ENCODE data around the gene PTGES3L. TPM values are rescaled to one million over a fixed set of nuclear protein-coding genes. Genes with fewer than 3 reads are reported as not detected.
"Not testable (repeated sequence)": the region's sequence is repeated elsewhere in the genome, so short reads cannot be mapped to it uniquely, and the experiment has no call there.

Gene PTGES3L
- total RNA-seq, 1 donor from 2014 or later, result 51.0 TPM

DNA sequence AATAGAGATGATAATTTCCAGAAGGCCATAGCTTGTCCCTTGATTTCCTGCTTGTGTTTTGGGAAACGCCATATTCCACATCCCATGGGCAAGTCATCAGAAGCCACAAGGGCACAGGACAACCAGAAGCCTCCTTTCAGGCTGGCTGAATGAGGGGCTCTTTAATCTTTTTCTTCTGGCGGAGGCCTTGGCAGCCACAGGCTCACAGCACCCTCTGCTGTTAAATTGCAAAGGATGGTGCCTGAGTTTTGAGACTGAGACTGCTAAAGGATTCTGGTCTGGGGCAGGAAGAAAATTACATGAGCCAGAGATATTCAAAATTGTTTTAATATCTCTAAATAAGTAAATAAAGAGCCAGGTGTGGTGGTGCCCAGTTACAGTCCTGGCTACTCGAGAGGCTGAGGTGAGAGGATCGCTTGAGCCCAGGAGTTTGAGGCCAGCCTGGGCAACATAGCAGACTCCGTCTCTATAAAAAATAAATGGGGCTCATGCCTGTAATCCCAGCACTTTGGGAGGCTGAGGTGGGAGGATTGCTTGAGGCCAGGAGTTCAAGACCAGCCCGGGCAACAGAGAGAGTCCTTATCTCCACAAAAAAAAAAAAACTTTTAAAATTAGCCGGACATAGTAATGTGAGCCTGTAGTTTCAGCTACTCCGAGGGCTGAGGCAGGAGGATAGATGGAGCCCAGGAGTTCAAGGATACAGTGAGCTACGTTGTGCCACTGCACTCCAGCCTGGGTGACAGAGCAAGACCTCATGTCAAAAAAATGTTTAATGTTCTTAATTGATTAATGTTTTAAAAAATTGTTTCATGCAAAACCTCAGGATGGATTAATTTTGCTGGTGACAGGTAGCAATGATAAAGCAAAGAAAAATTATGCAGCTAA lies 41.9 kb downstream of the PTGES3L start:
- DNase-seq (ENCODE audit: missing footprints) (no peak), ATAC-seq (peak; percentile 65)
- intact Hi-C loops (cut with DNase I), result loop anchor here (1.0 kb wide), 1 partner anchor 95 kb away; no protein-coding TSS in a partner anchor

DNA sequence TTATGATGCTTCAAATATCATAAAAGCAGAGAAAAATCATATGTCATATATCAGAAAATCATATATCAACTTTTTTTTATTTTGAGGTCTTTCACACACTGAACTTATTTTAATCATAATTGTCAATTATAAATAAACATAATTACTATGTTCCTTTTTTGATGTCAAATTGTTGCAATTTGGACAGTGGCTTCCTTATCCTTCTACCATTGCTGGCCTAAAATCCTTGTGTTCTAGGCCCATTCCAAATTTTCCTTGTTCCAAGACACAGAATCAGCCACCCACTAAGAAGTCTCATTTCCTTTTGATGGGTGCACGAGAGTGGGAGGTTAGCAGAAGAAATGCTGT lies 50.4 kb downstream of the PTGES3L start:
- DNase-seq (ENCODE audit: missing footprints) (no peak), ATAC-seq (no peak)
- intact Hi-C loops (cut with DNase I), result loop anchor here (2.0 kb wide), 1 partner anchor 87 kb away; no protein-coding TSS in a partner anchor

- DNase-seq (ENCODE audit: missing footprints), result no peak
- peak; percentile 90 for ATAC-seq
- intact Hi-C loops (cut with DNase I), result loop anchor here (2.0 kb wide), 1 partner anchor 86 kb away; no protein-coding TSS in a partner anchor
Measured at GRCh38 chr17:42928714-42929496, 51.0 kb downstream of the PTGES3L start.

- no peak for ATAC-seq
- DNase-seq (ENCODE audit: missing footprints), result no peak
- intact Hi-C loops (cut with DNase I), result no loop called here
Measured at GRCh38 chr17:42924891-42925290, 55.0 kb downstream of the PTGES3L start.

- DNase-seq (ENCODE audit: missing footprints); intact Hi-C loops (cut with DNase I); ATAC-seq: not testable (repeated sequence)
Measured at GRCh38 chr17:42923472-42923871, 56.4 kb downstream of the PTGES3L start.

DNA sequence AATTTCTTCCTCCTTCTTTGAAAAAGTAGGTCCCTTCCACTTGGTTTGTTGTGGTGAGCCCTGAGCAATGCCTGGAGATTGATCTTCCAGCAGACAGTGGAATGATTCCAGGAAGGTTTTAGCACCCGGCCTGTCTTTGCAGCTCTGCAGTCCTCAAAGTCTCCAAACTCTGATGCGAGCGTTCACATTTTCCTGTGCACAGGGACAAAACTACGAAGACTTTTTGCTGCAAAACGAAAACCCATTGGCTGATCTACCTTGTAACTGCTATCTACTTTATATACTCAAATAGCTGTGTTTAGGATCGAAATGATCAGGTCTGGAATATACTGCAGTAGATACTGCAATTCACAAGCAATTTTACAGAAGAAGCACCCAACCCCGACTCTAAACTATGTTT lies 57.6 kb downstream of the PTGES3L start:
- ATAC-seq, result no peak
- no peak for DNase-seq (ENCODE audit: missing footprints)
- intact Hi-C loops (cut with DNase I), result no loop called here

DNA sequence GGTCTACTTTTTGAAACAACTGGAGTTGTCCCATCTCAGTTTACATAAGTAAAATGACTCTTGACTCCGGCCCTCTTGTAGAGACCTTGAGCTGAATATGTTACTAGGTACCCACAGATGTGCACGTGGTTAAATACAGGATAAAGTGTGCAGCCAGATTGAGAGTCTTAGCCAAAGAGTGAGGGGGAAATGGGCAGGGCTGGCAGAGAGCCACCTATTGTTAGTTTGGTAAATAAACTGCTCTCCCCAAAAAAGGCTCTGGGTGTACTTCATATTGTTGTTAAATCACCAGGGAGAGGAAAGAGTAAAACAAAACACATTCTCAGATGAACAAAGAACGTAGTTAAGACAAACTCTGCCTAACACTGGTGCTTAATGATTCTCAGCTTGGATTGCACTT lies 59.0 kb downstream of the PTGES3L start:
- ATAC-seq, result no peak
- intact Hi-C loops (cut with DNase I), result no loop called here

DNA sequence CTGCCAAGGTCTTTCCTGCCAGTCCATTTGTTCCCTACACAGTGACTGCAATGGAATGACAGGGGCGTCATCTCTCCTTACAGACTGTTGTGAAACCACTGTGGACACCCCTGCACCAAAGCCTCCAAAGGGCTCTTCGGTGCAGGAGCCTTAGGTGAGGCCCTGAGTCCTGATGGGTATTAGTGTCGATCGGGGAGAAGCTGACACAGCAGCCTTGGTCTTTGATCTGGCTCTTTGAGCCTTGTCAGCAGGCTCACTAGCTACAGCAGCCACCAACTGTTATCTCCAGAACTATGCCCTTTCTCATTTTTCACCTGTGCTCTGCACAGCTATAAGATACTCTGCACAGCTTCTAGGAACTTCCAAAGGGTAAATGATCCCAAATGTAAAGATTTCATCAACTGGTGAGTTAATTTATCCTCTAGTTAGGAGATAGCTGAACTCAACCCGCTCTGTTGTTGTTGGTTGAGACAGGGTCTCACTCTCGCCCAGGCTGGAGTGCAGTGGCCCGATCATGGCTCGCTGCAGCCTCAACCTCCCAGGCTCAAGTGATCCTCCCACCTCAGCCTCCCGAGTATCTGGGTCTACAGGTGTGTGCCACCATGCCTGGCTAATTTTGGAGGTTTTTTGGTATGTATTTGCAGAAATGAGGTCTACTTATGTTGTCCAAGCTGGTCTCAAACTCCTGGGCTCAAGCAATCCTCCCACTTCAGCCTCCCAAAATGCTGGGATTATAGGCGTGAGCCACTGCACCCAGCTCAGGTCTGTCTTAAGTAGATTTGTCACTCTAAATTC lies 59.6 kb downstream of the PTGES3L start:
- DNase-seq (ENCODE audit: missing footprints) (no peak), ATAC-seq (no peak)
- intact Hi-C loops (cut with DNase I), result no loop called here

More for the DNA sequence above, 59.0 kb downstream of the PTGES3L start:
- no peak for DNase-seq (ENCODE audit: missing footprints)

GRCh38 chr17:42919522-42920077 lies 60.3 kb downstream of the PTGES3L start:
- intact Hi-C loops (cut with DNase I); ATAC-seq; DNase-seq (ENCODE audit: missing footprints): not testable (repeated sequence)

GRCh38 chr17:42918902-42919521 lies 60.9 kb downstream of the PTGES3L start:
- intact Hi-C loops (cut with DNase I), result no loop called here
- ATAC-seq (no peak), DNase-seq (ENCODE audit: missing footprints) (no peak)

Other genes with a start within 250 kb of the PTGES3L start
- gene EZH1, start 235.0 kb downstream of the PTGES3L start, total RNA-seq, result 44.4 TPM
- 41.3 TPM for gene RAMP2, start 218.9 kb downstream of the PTGES3L start, total RNA-seq
- 33.2 TPM for gene VPS25, start 206.6 kb downstream of the PTGES3L start, total RNA-seq
- not detected for gene WNK4, start 199.5 kb downstream of the PTGES3L start, total RNA-seq
- gene COA3, start 181.4 kb downstream of the PTGES3L start, total RNA-seq, result 72.6 TPM
- gene CNTD1, start 181.2 kb downstream of the PTGES3L start, total RNA-seq, result 0.30 TPM
- gene BECN1, start 155.8 kb downstream of the PTGES3L start, total RNA-seq, result 74.3 TPM
- gene PSME3, start 146.7 kb downstream of the PTGES3L start, total RNA-seq, result 69.0 TPM
- gene AOC2, start 135.5 kb downstream of the PTGES3L start, total RNA-seq, result 0.43 TPM
- 15.1 TPM for gene AOC3, start 128.9 kb downstream of the PTGES3L start, total RNA-seq
- not detected for gene G6PC1, start 79.3 kb downstream of the PTGES3L start, total RNA-seq
- 32.1 TPM for gene AARSD1, start 15.6 kb downstream of the PTGES3L start, total RNA-seq
- gene RUNDC1, start 485 bp upstream of the PTGES3L start, total RNA-seq, result 10.4 TPM
- 791 TPM for gene RPL27, start 18.3 kb upstream of the PTGES3L start, total RNA-seq
- gene IFI35, start 26.7 kb upstream of the PTGES3L start, total RNA-seq, result 15.9 TPM
- 90.5 TPM for gene VAT1, start 42.3 kb upstream of the PTGES3L start, total RNA-seq
- 1.5 TPM for gene RND2, start 45.2 kb upstream of the PTGES3L start, total RNA-seq
- 7.9 TPM for gene BRCA1, start 145.3 kb upstream of the PTGES3L start, total RNA-seq
- gene NBR1, start 191.1 kb upstream of the PTGES3L start, total RNA-seq, result 96.9 TPM
- gene TMEM106A, start 231.8 kb upstream of the PTGES3L start, total RNA-seq, result 4.1 TPM
- gene CCDC200, start 248.5 kb upstream of the PTGES3L start, total RNA-seq, result not detected